HepG2 (cell line): Measurements from ENCODE around the gene PRADC1. TPM values are rescaled to one million over a fixed set of nuclear protein-coding genes. Genes with fewer than 3 reads are reported as not detected.
A peak's percentile ranks its signal among the peaks of the same experiment; 100 is the strongest.

Experiments used
- CBX1 ChIP-seq: IDR thresholded peaks from one replicate; pipeline ENCODE4 v1.6.1; 2016; ENCODE audit warnings: antibody characterized with exemption, low read depth
- CC2D1A ChIP-seq: sonication (generic); formaldehyde crosslinking; IDR thresholded peaks from 2 replicates; pipeline ENCODE4 v1.8.1; 2023; ENCODE audit warnings: mild to moderate bottlenecking, missing genetic modification reagents
- EZH2 ChIP-seq: conservative IDR thresholded peaks from 2 replicates; pipeline ENCODE4 v1.6.1; 2012; ENCODE audit warnings: mild to moderate bottlenecking, low read depth, low read length, moderate library complexity
- FIP1L1 ChIP-seq: fragments of 200-400 bp; formaldehyde crosslinking; IDR thresholded peaks from 2 replicates; pipeline ENCODE4 v1.6.1; 2018; ENCODE audit warnings: low read depth, mild to moderate bottlenecking, low read length, moderate library complexity, borderline replicate concordance; ENCODE audit not compliant: insufficient read depth
- FOXJ3 ChIP-seq: sonication (generic); formaldehyde crosslinking; IDR thresholded peaks from 2 replicates; pipeline ENCODE4 v1.4.0; 2020; ENCODE audit warnings: missing genetic modification reagents, mild to moderate bottlenecking, borderline replicate concordance
- GABPA ChIP-seq, 2 experiments: IDR thresholded peaks; 2 replicates each; pipeline ENCODE4 v1.6.1; 2011 to 2016; ENCODE audit warnings: low read depth in 2 of 2, low read length in 1 of 2, missing biosample characterization in 1 of 2, missing genetic modification characterization in 1 of 2
- GATA4 ChIP-seq: sonication (generic); IDR thresholded peaks from 2 replicates; pipeline ENCODE4 v1.6.1; 2016; ENCODE audit warnings: antibody characterized with exemption, low read depth, borderline replicate concordance
- MTA3 ChIP-seq: sonication (generic); formaldehyde crosslinking; IDR thresholded peaks from 2 replicates; pipeline ENCODE4 v1.4.0; 2020; ENCODE audit warnings: missing genetic modification reagents
- NR2F2 ChIP-seq: IDR thresholded peaks from 2 replicates; pipeline ENCODE4 v1.6.1; 2012; ENCODE audit warnings: low read depth, inconsistent platforms, borderline replicate concordance
- TCF12 ChIP-seq, 2 experiments: fragments of 450-650 bp in 1 of 2; sonication (generic) in 1 of 2; formaldehyde crosslinking in 1 of 2; IDR thresholded peaks; 2 replicates each; pipeline versions ENCODE4 v1.6.1 to v1.8.0; 2017 to 2022; ENCODE audit warnings: antibody characterized with exemption in 1 of 2, mild to moderate bottlenecking in 1 of 2, missing genetic modification reagents in 1 of 2, moderate library complexity in 1 of 2
- THYN1 ChIP-seq: sonication (generic); formaldehyde crosslinking; IDR thresholded peaks from 2 replicates; pipeline ENCODE4 v1.8.1; 2023; ENCODE audit warnings: low read depth, mild to moderate bottlenecking, moderate library complexity, missing genetic modification reagents, borderline replicate concordance
- TRIM24 ChIP-seq: sonication (generic); formaldehyde crosslinking; IDR thresholded peaks from 2 replicates; pipeline ENCODE4 v1.8.0; 2022; ENCODE audit warnings: mild to moderate bottlenecking, missing genetic modification reagents
- ZBTB43 ChIP-seq: sonication (generic); formaldehyde crosslinking; conservative IDR thresholded peaks from 2 replicates; pipeline ENCODE4 v1.4.0; 2020; ENCODE audit warnings: missing genetic modification reagents
- ZNF12 ChIP-seq: sonication (generic); formaldehyde crosslinking; IDR thresholded peaks from 2 replicates; pipeline ENCODE4 v1.5.0; 2020; ENCODE audit warnings: missing genetic modification reagents
- ZNF337 ChIP-seq: sonication (generic); formaldehyde crosslinking; IDR thresholded peaks from 2 replicates; pipeline ENCODE4 v1.5.1; 2020; ENCODE audit warnings: missing genetic modification reagents, low read depth, mild to moderate bottlenecking, borderline replicate concordance
- ZNF747 ChIP-seq: sonication (generic); formaldehyde crosslinking; IDR thresholded peaks from 2 replicates; pipeline ENCODE4 v1.8.1; 2023; ENCODE audit warnings: missing genetic modification reagents, mild to moderate bottlenecking, borderline replicate concordance
- polyA plus RNA-seq, 8 experiments: library from polyadenylated mRNA; depleted of rRNA in 3 of 8; stranded (reverse) in 7 of 8; unstranded in 1 of 8; fragments of >200 nt; fragmentation: Illumina TruSeq in 4 of 8; extraction: Trizol in 4 of 8; gene quantifications; 2 replicates each; pipeline versions ENCODE4 v1.2.1 to v1.2.3, GENCODE V29; 2011 to 2016; ENCODE audit warnings: low read depth in 4 of 8, missing spikeins in 1 of 8, mixed read lengths in 1 of 8; ENCODE audit not compliant: insufficient read depth in 1 of 8
- total RNA-seq, 5 experiments: library from RNA; depleted of rRNA; stranded (reverse); fragments of >200 nt; fragmentation: Illumina TruSeq; extraction: Trizol; gene quantifications; 2 replicates each; pipeline ENCODE4 v1.2.3, GENCODE V29; 2016; ENCODE audit warnings: low read depth in 1 of 5
- TF ChIP-seq, protein P1 (sequence below): sonication (generic); formaldehyde crosslinking; IDR thresholded peaks from 2 replicates; pipeline ENCODE4 v1.5.1; 2020; ENCODE audit warnings: mild to moderate bottlenecking, missing genetic modification reagents
- TF ChIP-seq, protein P2 (sequence below): sonication (generic); formaldehyde crosslinking; IDR thresholded peaks from 2 replicates; pipeline ENCODE4 v1.5.1; 2020; ENCODE audit warnings: missing genetic modification reagents, mild to moderate bottlenecking, borderline replicate concordance
- TF ChIP-seq, protein P3 (sequence below): sonication (generic); formaldehyde crosslinking; IDR thresholded peaks from 2 replicates; pipeline ENCODE4 v1.8.1; 2023; ENCODE audit warnings: missing genetic modification reagents, inconsistent platforms, borderline replicate concordance

The PRADC1 gene
- total and polyA plus RNA-seq, 2 of the 13 experiments (the other 11 are each of a cell fraction or from before 2014, with no cell fraction given), result 12.1 to 37.2 TPM

- TF ChIP-seq, protein P1, sequence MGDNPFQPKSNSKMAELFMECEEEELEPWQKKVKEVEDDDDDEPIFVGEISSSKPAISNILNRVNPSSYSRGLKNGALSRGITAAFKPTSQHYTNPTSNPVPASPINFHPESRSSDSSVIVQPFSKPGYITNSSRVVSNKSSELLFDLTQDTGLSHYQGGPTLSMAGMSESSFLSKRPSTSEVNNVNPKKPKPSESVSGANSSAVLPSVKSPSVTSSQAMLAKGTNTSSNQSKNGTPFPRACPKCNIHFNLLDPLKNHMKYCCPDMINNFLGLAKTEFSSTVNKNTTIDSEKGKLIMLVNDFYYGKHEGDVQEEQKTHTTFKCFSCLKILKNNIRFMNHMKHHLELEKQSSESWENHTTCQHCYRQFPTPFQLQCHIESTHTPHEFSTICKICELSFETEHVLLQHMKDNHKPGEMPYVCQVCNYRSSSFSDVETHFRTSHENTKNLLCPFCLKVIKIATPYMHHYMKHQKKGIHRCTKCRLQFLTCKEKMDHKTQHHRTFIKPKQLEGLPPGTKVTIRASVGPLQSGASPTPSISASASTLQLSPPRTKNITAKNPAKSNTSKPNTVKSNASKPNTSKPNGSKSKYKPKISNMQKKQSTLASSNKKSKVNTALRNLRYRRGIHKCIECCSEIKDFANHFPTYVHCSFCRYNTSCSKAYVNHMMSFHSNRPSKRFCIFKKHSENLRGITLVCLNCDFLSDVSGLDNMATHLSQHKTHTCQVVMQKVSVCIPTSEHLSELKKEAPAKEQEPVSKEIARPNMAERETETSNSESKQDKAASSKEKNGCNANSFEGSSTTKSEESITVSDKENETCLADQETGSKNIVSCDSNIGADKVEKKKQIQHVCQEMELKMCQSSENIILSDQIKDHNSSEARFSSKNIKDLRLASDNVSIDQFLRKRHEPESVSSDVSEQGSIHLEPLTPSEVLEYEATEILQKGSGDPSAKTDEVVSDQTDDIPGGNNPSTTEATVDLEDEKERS, result no peak
- TF ChIP-seq TCF12 (IDR thresholded peaks at IDR 0.05) (no peak), TCF12 (CRISPR knock-in tag; IDR thresholded peaks at IDR 0.05) (no peak; the same call in none of the 2 replicates), MTA3 (CRISPR knock-in tag) (no peak), TRIM24 (no peak), CBX1 (no peak), THYN1 (no peak), FIP1L1 (no peak), NR2F2 (peak; percentile 84), EZH2 (no peak), ZNF747 (CRISPR knock-in tag) (peak; percentile 86; the same call in 1 of the 2 replicates), GABPA (IDR thresholded peaks at IDR 0.05; ENCODE audit: low read depth, low read length) (no peak), GABPA (CRISPR knock-in tag; IDR thresholded peaks at IDR 0.05; ENCODE audit: low read depth) (0 out of 2 replicates have a peak, but pooled peaks have one; percentile 26), ZNF337 (CRISPR knock-in tag) (no peak), ZNF12 (CRISPR knock-in tag) (no peak), ZBTB43 (CRISPR knock-in tag) (peak; percentile 67; the same call in 1 of the 2 replicates), CC2D1A (CRISPR knock-in tag) (no peak), GATA4 (0 out of 2 replicates have a peak, but pooled peaks have one; percentile 12), FOXJ3 (CRISPR knock-in tag) (peak; percentile 94; the same call in 1 of the 2 replicates)
- TF ChIP-seq, protein P2, sequence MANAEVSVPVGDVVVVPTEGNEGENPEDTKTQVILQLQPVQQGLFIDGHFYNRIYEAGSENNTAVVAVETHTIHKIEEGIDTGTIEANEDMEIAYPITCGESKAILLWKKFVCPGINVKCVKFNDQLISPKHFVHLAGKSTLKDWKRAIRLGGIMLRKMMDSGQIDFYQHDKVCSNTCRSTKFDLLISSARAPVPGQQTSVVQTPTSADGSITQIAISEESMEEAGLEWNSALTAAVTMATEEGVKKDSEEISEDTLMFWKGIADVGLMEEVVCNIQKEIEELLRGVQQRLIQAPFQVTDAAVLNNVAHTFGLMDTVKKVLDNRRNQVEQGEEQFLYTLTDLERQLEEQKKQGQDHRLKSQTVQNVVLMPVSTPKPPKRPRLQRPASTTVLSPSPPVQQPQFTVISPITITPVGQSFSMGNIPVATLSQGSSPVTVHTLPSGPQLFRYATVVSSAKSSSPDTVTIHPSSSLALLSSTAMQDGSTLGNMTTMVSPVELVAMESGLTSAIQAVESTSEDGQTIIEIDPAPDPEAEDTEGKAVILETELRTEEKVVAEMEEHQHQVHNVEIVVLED, result peak; percentile 44; the same call in 1 of the 2 replicates
- TF ChIP-seq, protein P3, sequence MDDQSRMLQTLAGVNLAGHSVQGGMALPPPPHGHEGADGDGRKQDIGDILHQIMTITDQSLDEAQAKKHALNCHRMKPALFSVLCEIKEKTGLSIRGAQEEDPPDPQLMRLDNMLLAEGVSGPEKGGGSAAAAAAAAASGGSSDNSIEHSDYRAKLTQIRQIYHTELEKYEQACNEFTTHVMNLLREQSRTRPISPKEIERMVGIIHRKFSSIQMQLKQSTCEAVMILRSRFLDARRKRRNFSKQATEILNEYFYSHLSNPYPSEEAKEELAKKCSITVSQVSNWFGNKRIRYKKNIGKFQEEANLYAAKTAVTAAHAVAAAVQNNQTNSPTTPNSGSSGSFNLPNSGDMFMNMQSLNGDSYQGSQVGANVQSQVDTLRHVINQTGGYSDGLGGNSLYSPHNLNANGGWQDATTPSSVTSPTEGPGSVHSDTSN (CRISPR knock-in tag), result no peak
Measured at GRCh38 chr2:73262108-73262651, 29.1 kb upstream of the PRADC1 start (continued).
